ENCODE measurements around the gene SDK1. TPM values are rescaled to one million over a fixed set of nuclear protein-coding genes. Genes with fewer than 3 reads are reported as not detected.

The SDK1 gene
- total and polyA plus RNA-seq, 2 of the 8 experiments (the other 6 are each of a cell fraction or from before 2014, with no cell fraction given) = 3.3 to 7.2 TPM

DNA sequence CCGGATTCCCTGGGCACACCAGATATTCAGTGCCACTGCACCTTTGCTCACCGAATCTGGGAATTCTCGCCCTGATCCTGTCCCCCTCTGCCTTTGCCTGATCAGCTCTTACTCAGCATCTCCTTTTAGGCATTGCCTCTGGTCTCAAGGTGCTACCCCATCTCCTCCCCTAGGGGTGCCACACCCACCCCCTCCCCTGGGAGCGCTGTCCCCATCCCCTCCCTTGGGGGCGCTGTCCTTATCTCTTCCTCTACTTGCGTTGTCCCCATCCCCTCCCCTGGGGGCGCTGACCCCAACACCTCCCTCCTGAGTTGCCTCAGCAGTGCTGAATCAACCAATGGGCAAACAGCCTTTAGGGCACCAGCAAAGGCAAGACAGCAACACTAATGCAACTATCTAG is 694.1 kb downstream of the SDK1 start (continued):
- TF ChIP-seq CHD7 (IDR thresholded peaks at IDR 0.05; ENCODE audit: insufficient replicate concordance, low read length) (no peak), TBP (IDR thresholded peaks at IDR 0.05; ENCODE audit: low read depth, low read length) (no peak), CREB1 (IDR thresholded peaks at IDR 0.05) (peak; percentile 36; the same call in 1 of the 2 replicates), SRF (IDR thresholded peaks at IDR 0.05; ENCODE audit: low read depth, low read length) (no peak), EZH2 (IDR thresholded peaks at IDR 0.05; ENCODE audit: low read depth, low read length, severe bottlenecking) (no peak), JUN (IDR thresholded peaks at IDR 0.05; ENCODE audit: low read depth, low read length) (no peak), MAX (IDR thresholded peaks at IDR 0.05) (0 out of 2 replicates have a peak, but pooled peaks have one; percentile 12), HDAC6 (IDR thresholded peaks at IDR 0.05; ENCODE audit: low read depth, low read length) (no peak), RAD21 (IDR thresholded peaks at IDR 0.05 in 1 of 2, conservative IDR thresholded peaks at IDR 0.05 in 1 of 2; ENCODE audit: low read depth in 2 of 2, low read length in 2 of 2) (peak; percentile 62 to 72)
- TF ChIP-seq, protein P1, sequence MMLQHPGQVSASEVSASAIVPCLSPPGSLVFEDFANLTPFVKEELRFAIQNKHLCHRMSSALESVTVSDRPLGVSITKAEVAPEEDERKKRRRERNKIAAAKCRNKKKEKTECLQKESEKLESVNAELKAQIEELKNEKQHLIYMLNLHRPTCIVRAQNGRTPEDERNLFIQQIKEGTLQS (IDR thresholded peaks at IDR 0.05; ENCODE audit: insufficient read depth, low read depth, low read length) = peak; percentile 70
